Measurements from ENCODE around the gene UBE3C.

DNA sequence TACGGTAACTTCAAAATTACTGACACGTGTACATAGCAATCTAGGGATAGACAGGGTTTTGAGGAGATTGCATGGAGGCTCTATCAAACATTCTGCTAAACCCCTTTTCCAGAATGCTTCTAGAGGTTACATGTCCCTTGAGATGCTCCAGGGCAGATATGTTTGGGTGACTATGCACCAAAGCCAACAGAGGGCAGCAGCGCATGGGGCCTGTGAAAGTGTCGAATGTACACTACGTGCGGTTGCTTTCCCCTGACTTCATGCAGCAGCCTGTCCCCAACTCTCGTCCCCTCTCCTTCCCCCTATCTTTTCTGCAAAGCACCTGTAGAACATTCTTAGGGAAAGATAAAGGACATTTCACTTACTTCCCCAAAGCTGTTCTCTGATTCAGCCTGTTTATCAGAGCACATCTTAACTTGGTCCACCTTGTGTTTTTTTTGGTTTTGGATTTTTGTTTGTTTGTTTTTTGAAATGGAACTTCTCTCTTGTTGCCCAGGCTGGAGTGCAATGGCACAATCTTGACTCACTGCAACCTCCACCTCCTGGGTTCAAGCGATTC, 90.2 kb downstream of the UBE3C start:
- TF ChIP-seq, protein P1, sequence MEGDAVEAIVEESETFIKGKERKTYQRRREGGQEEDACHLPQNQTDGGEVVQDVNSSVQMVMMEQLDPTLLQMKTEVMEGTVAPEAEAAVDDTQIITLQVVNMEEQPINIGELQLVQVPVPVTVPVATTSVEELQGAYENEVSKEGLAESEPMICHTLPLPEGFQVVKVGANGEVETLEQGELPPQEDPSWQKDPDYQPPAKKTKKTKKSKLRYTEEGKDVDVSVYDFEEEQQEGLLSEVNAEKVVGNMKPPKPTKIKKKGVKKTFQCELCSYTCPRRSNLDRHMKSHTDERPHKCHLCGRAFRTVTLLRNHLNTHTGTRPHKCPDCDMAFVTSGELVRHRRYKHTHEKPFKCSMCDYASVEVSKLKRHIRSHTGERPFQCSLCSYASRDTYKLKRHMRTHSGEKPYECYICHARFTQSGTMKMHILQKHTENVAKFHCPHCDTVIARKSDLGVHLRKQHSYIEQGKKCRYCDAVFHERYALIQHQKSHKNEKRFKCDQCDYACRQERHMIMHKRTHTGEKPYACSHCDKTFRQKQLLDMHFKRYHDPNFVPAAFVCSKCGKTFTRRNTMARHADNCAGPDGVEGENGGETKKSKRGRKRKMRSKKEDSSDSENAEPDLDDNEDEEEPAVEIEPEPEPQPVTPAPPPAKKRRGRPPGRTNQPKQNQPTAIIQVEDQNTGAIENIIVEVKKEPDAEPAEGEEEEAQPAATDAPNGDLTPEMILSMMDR (IDR thresholded peaks at IDR 0.05) = peak in 1 of 3 experiments; percentile 22
- no peak for TF ChIP-seq EP300 (IDR thresholded peaks at IDR 0.05)
- TF ChIP-seq POLR2A (IDR thresholded peaks at IDR 0.05; ENCODE audit: low read depth) = no peak

Measured in esophagus muscularis mucosa (tissue), 4 donors.